ENCODE data around the gene SLC13A3.

Gene SLC13A3

GRCh38 chr20:46614503-46614902, 36.8 kb downstream of the SLC13A3 start:
- Histone ChIP-seq H3K27me3 (ENCODE audit: insufficient read depth, poor library complexity, severe bottlenecking) (no peaks in the 10 kb centered on the region), H3K4me3 (replicated peaks; ENCODE audit: insufficient read depth, low read length) (no peak overlapping the region), H3K27ac (replicated peaks) (no peak overlapping the region)
- DNase-seq (ENCODE audit: low read depth in 1 of 2, low spot score in 1 of 2) = no peak
- TF ChIP-seq GABPA (IDR thresholded peaks at IDR 0.05; ENCODE audit: low read depth) (no peak), CTCF (IDR thresholded peaks at IDR 0.05; ENCODE audit: insufficient read depth, low read length) (no peak), SPI1 (IDR thresholded peaks at IDR 0.05; ENCODE audit: borderline replicate concordance, low read depth) (no peak), POLR2AphosphoS5 (IDR thresholded peaks at IDR 0.05; ENCODE audit: low read depth) (no peak), REST (IDR thresholded peaks at IDR 0.05; ENCODE audit: insufficient replicate concordance, low read depth) (no peak)

GRCh38 chr20:46610145-46610544, 41.1 kb downstream of the SLC13A3 start:
- no peak overlapping the region for H3K4me3 ChIP-seq (replicated peaks; ENCODE audit: insufficient read depth, low read length)
- H3K27me3 ChIP-seq (ENCODE audit: insufficient read depth, poor library complexity, severe bottlenecking) = peaks cover 2% of the 10 kb centered on the region
- H3K27ac ChIP-seq (replicated peaks) = no peak overlapping the region
- DNase-seq (ENCODE audit: low read depth in 1 of 2, low spot score in 1 of 2) = no peak
- TF ChIP-seq GABPA (IDR thresholded peaks at IDR 0.05; ENCODE audit: low read depth) (no peak), REST (IDR thresholded peaks at IDR 0.05; ENCODE audit: insufficient replicate concordance, low read depth) (no peak), SPI1 (IDR thresholded peaks at IDR 0.05; ENCODE audit: borderline replicate concordance, low read depth) (no peak), POLR2AphosphoS5 (IDR thresholded peaks at IDR 0.05; ENCODE audit: low read depth) (no peak), CTCF (IDR thresholded peaks at IDR 0.05; ENCODE audit: insufficient read depth, low read length) (no peak)

GRCh38 chr20:46609043-46609442, 42.2 kb downstream of the SLC13A3 start:
- DNase-seq (ENCODE audit: low read depth in 1 of 2, low spot score in 1 of 2) = no peak
- no peak overlapping the region for H3K4me3 ChIP-seq (replicated peaks; ENCODE audit: insufficient read depth, low read length)
- no peak for TF ChIP-seq POLR2AphosphoS5 (IDR thresholded peaks at IDR 0.05; ENCODE audit: low read depth)
- no peak for TF ChIP-seq SPI1 (IDR thresholded peaks at IDR 0.05; ENCODE audit: borderline replicate concordance, low read depth)
- no peak for TF ChIP-seq REST (IDR thresholded peaks at IDR 0.05; ENCODE audit: insufficient replicate concordance, low read depth)
- H3K27ac ChIP-seq (replicated peaks) = no peak overlapping the region
- H3K27me3 ChIP-seq (ENCODE audit: insufficient read depth, poor library complexity, severe bottlenecking) = peaks cover 2% of the 10 kb centered on the region

All from HL-60 (cell line).